GM18868 (cell line): ENCODE measurements around the gene CLRN1.
"Not testable (repeated sequence)": the region's sequence is repeated elsewhere in the genome, so short reads cannot be mapped to it uniquely, and the experiment has no call there.

Experiments used
- ATAC-seq: cut with Tn5 transposase; IDR thresholded peaks from one replicate; pipeline ENCODE4 v1.9.1; 2021; ENCODE audit warnings: mild to moderate bottlenecking, moderate library complexity; ENCODE audit not compliant: unreplicated experiment

The CLRN1 gene

DNA sequence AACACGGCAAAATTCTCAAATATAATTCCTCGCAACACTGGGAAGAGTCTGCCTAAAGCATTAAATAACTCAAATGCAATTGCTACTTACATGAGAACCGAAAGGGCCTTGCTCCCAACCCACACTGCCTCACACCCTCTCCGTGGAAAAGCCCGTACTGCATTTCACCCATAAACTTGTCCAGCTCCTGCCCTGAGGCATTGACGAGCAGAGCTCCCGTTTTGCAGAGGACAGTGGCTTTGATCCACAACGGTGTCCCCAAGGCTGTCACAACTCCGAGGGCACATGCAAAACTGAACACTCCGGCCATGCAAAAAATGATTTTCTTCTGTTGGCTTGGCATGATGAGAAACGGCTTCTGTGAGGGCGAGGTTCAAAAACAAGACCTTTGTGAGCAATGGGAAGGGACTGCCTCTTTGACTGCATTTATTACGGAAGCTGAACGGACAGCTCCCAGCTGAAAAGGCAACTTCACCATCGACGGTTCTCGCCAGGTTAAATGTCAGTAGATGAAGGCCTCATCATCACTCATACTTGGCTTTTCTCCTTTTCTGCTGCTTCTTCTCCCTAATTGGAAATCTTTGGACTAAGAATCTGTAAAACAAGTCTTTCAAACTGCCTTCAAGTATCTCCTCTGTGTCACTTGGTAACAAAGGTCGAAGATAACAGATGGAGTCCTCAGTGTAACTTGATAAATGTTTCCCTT lies at the start of gene CLRN1:
TSS of gene CLRN1 (minus strand) at position 362 of the 706 bp plus-strand sequence. CDS start at position 343, 19 bp downstream.
- no peak for ATAC-seq

DNA sequence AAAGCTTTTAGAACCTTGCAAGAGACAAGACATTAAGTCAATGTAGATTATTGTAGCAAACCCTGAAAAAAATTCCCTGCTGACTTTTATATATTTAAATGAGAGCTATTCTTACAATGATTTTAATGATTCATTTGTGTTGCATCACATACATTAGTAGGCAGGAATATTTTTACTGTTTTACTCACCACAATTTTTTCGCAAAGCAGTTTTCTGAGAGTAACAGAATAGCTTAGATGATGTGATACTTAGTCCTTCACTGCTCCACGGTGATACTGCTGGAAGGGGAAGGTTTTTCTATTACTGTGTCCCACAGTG lies 43.9 kb upstream of the CLRN1 start:
- no peak for ATAC-seq

GRCh38 chr3:151015767-151016477 lies 43.4 kb upstream of the CLRN1 start:
- ATAC-seq = no peak

DNA sequence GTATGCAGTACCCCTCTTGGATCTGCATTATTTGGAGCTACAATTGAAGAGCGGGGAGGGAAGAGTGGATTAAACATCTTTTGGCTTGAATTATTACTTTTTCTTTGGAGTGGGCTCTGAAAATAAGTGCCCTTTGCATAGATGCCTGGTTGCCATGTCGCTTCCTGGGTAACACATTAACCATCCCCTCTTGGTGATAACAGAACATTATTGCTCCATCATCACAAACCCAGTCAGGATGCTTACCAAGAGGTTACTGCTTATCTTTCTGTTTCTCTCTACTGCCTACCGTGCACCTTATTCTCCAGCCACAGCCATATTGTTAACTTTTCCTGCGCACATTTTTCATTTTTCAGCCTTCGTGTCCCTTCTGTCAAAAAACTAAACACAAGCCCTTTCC lies 42.7 kb upstream of the CLRN1 start:
- no peak for ATAC-seq

- no peak for ATAC-seq
These were observed 42.0 kb upstream of the CLRN1 start for GRCh38 chr3:151014501-151015018.

DNA sequence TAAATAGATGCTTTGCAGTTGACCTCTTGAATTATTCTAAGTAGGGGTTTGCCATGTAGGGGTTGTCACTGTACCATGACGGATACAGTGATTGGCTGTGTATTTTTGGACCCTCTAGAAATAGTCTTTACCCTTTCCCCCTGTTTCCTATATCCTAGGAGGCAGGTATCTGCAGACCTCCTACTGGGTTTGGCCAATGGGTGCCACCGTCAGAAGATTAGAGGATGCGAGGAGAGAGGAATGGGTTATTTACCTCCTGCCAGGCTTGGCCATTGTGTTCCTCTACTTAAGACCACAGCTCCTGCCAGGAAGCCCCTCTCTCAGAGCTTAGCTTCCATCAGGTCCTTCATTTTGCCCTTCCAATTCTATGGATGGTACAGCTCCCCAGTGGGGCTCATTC lies 40.2 kb upstream of the CLRN1 start:
- ATAC-seq = no peak

DNA sequence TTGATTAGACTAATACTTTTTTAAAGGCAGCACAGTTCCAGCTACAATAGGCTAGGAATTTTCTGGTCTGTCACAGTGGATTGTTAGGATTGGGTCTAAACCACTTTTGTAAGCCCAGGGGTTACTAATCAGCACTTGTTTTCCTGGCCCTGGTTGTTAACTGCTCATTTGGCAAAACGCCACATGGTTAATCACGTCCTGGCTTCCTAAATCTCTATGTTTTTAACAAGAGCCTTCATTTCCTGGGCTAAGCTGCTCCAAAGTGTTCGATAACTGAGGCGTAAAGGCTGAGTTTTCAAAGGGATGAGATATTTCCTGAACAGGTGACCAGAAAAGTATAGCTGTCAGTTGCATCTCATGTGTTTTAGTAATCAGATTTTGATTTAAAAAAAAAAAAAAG lies 38.9 kb upstream of the CLRN1 start:
- ATAC-seq = no peak

DNA sequence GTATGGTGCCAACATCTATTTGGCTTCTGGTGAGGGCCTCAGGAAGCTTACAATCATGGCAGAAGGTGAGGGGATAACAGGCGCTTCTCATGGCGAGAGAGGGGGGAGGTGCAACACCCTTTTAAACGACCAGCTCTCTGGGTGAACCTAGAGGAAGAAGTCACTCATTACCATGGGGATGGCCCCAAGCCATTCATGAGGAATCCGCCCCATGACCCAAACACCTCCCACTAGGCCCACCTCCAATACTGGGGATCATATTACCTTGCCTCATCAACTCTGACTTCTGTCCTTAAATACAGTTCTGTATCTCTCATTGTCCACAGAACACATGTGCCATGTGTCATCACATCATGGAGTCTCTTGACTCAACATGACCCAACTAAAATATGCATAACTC lies 37.5 kb upstream of the CLRN1 start:
- no peak for ATAC-seq

- no peak for ATAC-seq
These were observed 36.9 kb upstream of the CLRN1 start for GRCh38 chr3:151009430-151009829.

GRCh38 chr3:151008699-151009098 lies 36.2 kb upstream of the CLRN1 start:
- no peak for ATAC-seq

DNA sequence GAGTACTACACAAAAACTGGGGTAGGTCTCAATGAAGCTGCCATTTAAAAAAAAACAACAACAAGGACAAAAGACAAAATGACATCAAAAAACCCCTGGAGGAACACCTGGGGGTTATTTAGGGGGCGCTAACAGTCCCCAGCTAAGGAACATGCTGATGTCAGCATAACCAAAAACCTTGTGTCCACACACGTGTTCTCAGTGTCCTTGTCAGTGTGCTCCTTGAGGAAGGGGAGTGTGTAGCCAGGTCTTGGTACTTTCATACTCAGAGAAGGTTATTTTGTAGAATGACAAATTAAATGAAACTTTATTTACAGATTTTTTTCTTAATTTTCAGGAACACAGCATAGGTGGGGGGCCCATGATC lies 31.2 kb upstream of the CLRN1 start:
- ATAC-seq = no peak

DNA sequence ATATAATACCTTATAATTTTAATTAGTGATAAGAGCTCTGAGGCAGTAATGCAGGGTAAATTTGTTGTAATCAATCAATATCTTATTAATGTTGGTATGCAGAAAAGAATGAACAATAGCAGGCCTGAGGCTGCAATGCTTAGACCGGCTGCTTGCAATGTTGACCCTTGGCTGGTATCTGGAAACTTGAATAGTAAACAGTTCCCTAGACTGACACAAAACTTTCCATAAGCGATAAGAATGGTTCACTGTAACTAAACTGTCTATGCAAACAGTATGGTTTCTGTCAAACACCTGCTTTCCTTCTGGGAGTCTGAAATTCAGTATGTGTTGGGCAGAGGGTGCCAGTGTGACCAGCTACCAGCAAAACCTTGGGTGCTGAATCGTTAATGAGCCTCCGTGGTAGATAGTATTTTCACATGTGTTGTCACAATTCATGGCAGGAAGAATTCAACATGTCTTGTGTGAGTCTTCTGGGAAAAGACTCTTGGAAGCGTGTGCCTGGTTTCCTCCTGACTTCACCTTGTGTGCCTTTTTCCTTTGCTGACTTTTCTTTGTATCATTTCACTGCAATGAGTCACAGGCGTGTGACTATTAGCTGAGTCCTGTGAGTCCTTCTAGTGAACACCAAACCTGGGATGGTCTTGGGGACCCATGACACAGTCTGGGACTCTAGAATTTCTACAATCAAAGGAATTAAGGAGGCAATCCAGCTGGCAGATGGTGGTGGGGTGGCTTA lies 30.7 kb upstream of the CLRN1 start:
- ATAC-seq = no peak

DNA sequence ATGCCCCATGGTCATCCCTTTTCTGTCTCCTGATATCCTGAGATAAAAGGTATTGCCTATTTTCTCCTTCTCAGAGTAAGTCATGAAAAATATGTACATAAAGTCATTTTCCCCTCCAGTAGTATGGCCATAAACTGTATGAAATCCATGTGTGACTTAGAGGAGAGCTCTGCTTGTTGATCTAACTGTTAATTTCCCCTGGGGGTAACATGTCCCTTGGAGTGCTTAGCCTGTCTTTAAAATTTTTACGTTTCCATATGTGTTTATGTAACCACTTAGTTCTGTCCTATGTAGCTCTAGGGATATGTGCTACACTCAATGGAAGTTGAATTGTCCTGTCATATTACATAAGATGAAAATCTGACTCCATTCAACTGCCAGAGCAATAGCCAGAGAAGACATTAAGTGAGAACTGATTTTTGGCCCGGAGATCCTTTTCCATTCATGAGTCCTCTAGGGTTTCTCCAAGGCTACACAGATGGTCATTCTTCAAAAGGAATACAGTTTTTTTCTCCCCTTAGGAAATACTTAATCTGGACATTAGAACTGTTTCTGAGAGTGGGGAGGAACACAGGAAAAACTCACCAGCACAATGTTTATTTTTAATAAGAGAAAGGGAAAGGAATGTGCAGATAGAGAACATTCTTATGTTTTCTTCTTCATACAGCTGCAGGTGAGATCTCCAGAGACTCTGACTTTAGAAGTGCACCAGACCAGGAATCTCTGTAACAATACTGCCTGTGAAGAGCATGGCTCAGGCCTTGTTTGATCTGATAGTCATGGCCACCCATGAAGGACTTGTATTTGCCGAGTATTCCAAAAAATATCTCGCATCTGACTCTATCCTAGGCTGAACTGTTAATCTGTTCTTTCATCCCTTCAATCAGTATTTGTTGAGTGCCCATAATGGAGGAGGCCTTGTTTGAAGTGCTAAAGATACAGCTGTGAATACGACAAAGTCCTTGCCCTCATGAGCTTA lies 29.8 kb upstream of the CLRN1 start:
- ATAC-seq = no peak

DNA sequence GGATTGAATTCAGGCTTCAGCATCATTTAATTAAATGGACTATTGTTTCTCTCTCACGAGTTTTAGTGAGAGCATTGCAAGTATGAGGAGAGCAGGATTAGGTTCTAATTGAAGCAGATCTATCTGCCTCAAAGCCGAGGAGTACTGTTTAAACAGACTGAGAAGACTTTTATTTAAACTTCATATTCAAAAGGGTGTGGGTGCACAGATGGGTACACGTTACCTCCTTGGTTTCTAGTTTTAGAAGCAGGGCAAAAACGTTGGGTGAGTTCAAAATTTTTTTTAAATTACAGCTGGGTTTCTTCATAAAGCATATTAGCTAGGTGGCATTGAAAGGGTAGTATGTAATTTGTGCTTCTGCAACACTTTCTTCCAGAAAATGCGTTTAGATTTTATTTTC lies 26.5 kb upstream of the CLRN1 start:
- no peak for ATAC-seq

- ATAC-seq = no peak
These were observed 24.2 kb upstream of the CLRN1 start for GRCh38 chr3:150996731-150997130.

DNA sequence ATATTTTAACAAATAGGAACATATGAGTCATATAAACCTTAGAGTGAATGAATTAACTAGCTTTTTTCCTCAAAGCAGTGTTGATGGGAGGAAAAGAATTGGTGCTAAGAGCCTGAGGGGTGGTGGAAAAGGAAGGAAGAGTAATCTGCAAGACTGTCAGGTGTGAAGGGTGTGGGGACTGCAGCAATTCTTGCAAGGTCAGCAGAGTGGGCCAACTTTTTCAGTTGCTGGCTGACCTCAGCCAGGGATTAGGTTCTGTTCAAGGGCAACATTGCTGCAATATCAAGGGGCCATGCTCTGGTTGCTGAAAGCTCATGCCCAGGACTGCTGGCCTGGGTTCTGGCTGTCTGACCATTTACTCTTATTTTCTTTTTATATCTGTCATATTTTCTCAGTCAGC lies 23.0 kb upstream of the CLRN1 start:
- ATAC-seq = no peak

DNA sequence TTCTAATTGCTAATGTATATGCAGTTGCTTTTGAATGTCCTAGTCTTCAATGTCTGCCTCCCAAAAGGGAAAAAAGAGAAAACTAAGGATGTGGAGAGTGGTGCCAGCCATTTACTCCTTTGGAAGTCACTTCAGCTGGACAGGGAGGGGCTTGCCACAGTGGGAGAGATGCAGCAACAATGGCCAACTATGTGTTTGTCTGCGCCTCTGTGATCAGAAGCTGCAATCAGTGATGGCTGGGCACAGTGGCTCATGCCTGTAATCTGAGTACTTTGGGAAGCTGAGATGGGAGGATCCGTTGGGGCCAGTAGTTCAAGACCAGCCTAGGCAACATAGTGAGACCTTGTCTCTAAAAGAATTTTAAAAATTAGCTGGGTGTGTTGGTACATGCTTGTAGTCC lies 16.7 kb upstream of the CLRN1 start:
- ATAC-seq = no peak

GRCh38 chr3:150988395-150988794 lies 15.9 kb upstream of the CLRN1 start:
- not testable (repeated sequence) for ATAC-seq

- ATAC-seq = no peak
These were observed 13.2 kb upstream of the CLRN1 start for GRCh38 chr3:150985711-150986110.

- no peak for ATAC-seq
These were observed 11.5 kb upstream of the CLRN1 start for GRCh38 chr3:150984066-150984465.
